Endothelial cell of umbilical vein (primary cell): ENCODE data around the gene KIF21B. TPM values are rescaled to one million over a fixed set of nuclear protein-coding genes. Genes with fewer than 3 reads are reported as not detected.

ENCODE experiments used
- BruUV-seq: library from RNA; stranded (reverse); fragments of 400-500 nt; replicated peaks from 2 replicates; lab custom pipeline; 2021; lab: Mats Ljungman, UMichigan
- CTCF ChIA-PET: fragments of 300-600, 350-600 bp; sonication (Branson Sonifier 250); formaldehyde crosslinking; loops from one replicate; lab custom pipeline; 2021; ENCODE audit warnings: antibody characterized with exemption, inconsistent platforms; lab: Charles Lee
- POLR2A ChIA-PET: fragments of 300-600, 350-600 bp; sonication (Branson Sonifier 250); formaldehyde crosslinking; loops from one replicate; lab custom pipeline; 2021; ENCODE audit warnings: antibody characterized with exemption, inconsistent platforms; lab: Charles Lee
- DNase-seq: peaks from one replicate; pipeline ENCODE4 v3.0.0-alpha.2; 2011; ENCODE audit warnings: low read depth, low spot score
- FAIRE-seq: peaks from 2 replicates; lab custom pipeline; 2011; peaks lifted over from hg19 to GRCh38; lab: Jason Lieb, UNC
- H2AFZ ChIP-seq: 2 replicates; pipeline ENCODE4 v1.6.0; 2012; ENCODE audit warnings: low read depth, low read length, control low read depth, inconsistent platforms
- H3K27ac ChIP-seq: 2 replicates; pipeline ENCODE4 v1.5.1; 2011; ENCODE audit warnings: low read depth, mild to moderate bottlenecking, control low read depth, low read length, moderate library complexity; ENCODE audit not compliant: insufficient read depth
- H3K27me3 ChIP-seq, 2 experiments: 2 replicates each; pipeline versions ENCODE4 v1.6.0 to v1.6.1; 2011; ENCODE audit warnings: low read length in 2 of 2, mixed read lengths in 1 of 2; ENCODE audit not compliant: control insufficient read depth in 2 of 2, insufficient read depth in 2 of 2
- H3K36me3 ChIP-seq, 2 experiments: 2 replicates in 1 of 2; 3 replicates in 1 of 2; pipeline ENCODE4 v1.5.1; 2011; ENCODE audit warnings: low read length in 2 of 2, mild to moderate bottlenecking in 1 of 2, moderate library complexity in 1 of 2; ENCODE audit not compliant: control insufficient read depth in 2 of 2, insufficient read depth in 2 of 2; ENCODE audit errors: extremely low read depth in 1 of 2
- H3K4me1 ChIP-seq: 3 replicates; pipeline ENCODE4 v1.5.1; 2011; ENCODE audit warnings: mild to moderate bottlenecking, low read length; ENCODE audit not compliant: control insufficient read depth, insufficient read depth; ENCODE audit errors: extremely low read depth
- H3K4me2 ChIP-seq: 2 replicates; pipeline ENCODE4 v1.6.1; 2011; ENCODE audit warnings: low read length, control low read depth, mixed read lengths; ENCODE audit not compliant: insufficient read depth
- H3K4me3 ChIP-seq, 3 experiments: fragments of 200-600 bp in 1 of 3; sonication (generic), shearing (Covaris generic) in 1 of 3; replicated peaks in 1 of 3; 2 replicates each; pipeline ENCODE4 v1.5.1; 2011 to 2016; ENCODE audit warnings: control low read depth in 3 of 3, low read length in 3 of 3, mild to moderate bottlenecking in 2 of 3, inconsistent platforms in 1 of 3, low read depth in 1 of 3, moderate library complexity in 1 of 3; ENCODE audit not compliant: insufficient read depth in 1 of 3
- H3K79me2 ChIP-seq: 2 replicates; pipeline ENCODE4 v1.6.0; 2012; ENCODE audit warnings: low read length, inconsistent platforms; ENCODE audit not compliant: control insufficient read depth, insufficient read depth
- H3K9ac ChIP-seq: replicated peaks from 2 replicates; pipeline ENCODE3; 2011; ENCODE audit warnings: low read length, control low read depth; ENCODE audit not compliant: insufficient read depth; ENCODE audit errors: extremely low read depth
- H3K9me1 ChIP-seq: replicated peaks from 3 replicates; pipeline ENCODE4 v1.6.0; 2011; ENCODE audit warnings: mild to moderate bottlenecking, low read length; ENCODE audit not compliant: control insufficient read depth, insufficient read depth; ENCODE audit errors: extremely low read depth
- H3K9me3 ChIP-seq: replicated peaks from 2 replicates; pipeline ENCODE4 v1.5.1; 2012; ENCODE audit warnings: low read length, inconsistent platforms; ENCODE audit not compliant: control insufficient read depth, insufficient read depth
- H4K20me1 ChIP-seq: replicated peaks from 2 replicates; pipeline ENCODE3; 2011; ENCODE audit warnings: mild to moderate bottlenecking, low read length; ENCODE audit not compliant: control insufficient read depth, insufficient read depth; ENCODE audit errors: extremely low read depth
- CTCF ChIP-seq, 2 donors: IDR thresholded peaks; 1 replicate in 1 of 2; 2 replicates in 1 of 2; pipeline ENCODE4 v1.5.1; 2011; ENCODE audit warnings: low read length in 2 of 2, mild to moderate bottlenecking in 2 of 2, moderate library complexity in 2 of 2, control low read depth in 1 of 2, inconsistent platforms in 1 of 2, low read depth in 1 of 2; ENCODE audit not compliant: insufficient read depth in 1 of 2; ENCODE audit errors: extremely low read depth in 1 of 2
- EZH2 ChIP-seq: IDR thresholded peaks from 2 replicates; pipeline ENCODE4 v1.6.1; 2012; ENCODE audit warnings: borderline replicate concordance, low read depth, mild to moderate bottlenecking, moderate library complexity, low read length, inconsistent platforms; ENCODE audit not compliant: severe bottlenecking
- FOS ChIP-seq: IDR thresholded peaks from 2 replicates; pipeline ENCODE4 v1.6.1; 2011; ENCODE audit warnings: mild to moderate bottlenecking, low read length, moderate library complexity, borderline replicate concordance; ENCODE audit not compliant: insufficient read depth
- GATA2 ChIP-seq: IDR thresholded peaks from 2 replicates; pipeline ENCODE4 v1.7.0; 2011; ENCODE audit warnings: low read depth, mild to moderate bottlenecking, moderate library complexity, mixed read lengths, low read length; ENCODE audit not compliant: insufficient read length, insufficient read depth
- JUN ChIP-seq: IDR thresholded peaks from 2 replicates; pipeline ENCODE4 v1.6.1; 2011; ENCODE audit warnings: borderline replicate concordance, low read depth; ENCODE audit not compliant: insufficient read length, insufficient read depth
- MAX ChIP-seq: IDR thresholded peaks from 2 replicates; pipeline ENCODE4 v1.6.1; 2011; ENCODE audit not compliant: insufficient read depth, insufficient read length
- MYC ChIP-seq: IDR thresholded peaks from one replicate; pipeline ENCODE4 v1.6.1; 2011; ENCODE audit warnings: mild to moderate bottlenecking, low read depth, low read length
- POLR2A ChIP-seq: IDR thresholded peaks from 2 replicates; pipeline ENCODE4 v1.6.1; 2012; ENCODE audit warnings: low read depth, mild to moderate bottlenecking, control low read depth, low read length
- POLR2AphosphoS5 ChIP-seq: IDR thresholded peaks from 2 replicates; pipeline ENCODE4 v1.6.1; 2012; ENCODE audit warnings: low read depth, mild to moderate bottlenecking, control low read depth, low read length, moderate library complexity; ENCODE audit not compliant: insufficient read depth
- dilution Hi-C: fragments of 300-500 bp; cut with MboI; formaldehyde crosslinking; loops from one replicate; pipeline ENCODE4 v1.15.0; 2019; ENCODE audit warnings: low sequenced_read_pairs; ENCODE audit not compliant: extremely low pct_ligation_motif_present
- intact Hi-C: fragments of 100-400 bp; cut with micrococcal nuclease; formaldehyde crosslinking; loops from one replicate; pipeline ENCODE4 v1.10.0; 2022
- polyA plus RNA-seq, 4 experiments: library from polyadenylated mRNA; depleted of rRNA in 3 of 4; stranded (reverse) in 3 of 4; unstranded in 1 of 4; fragments of >200 nt; gene quantifications; 2 replicates each; pipeline versions ENCODE4 v1.2.1 to v1.2.3, GENCODE V29; 2011 to 2012; ENCODE audit warnings: missing spikeins in 1 of 4
- total RNA-seq: library from RNA; stranded (reverse); gene quantifications from 2 replicates; pipeline ENCODE4 v1.2.3, GENCODE V29; 2021

The KIF21B gene
- total and polyA plus RNA-seq, 2 donors (not counting 3 experiments of a cell fraction or from before 2014, with no cell fraction given): 1.9 to 4.4 TPM

- H3K9me1 ChIP-seq: no peaks in the 10 kb centered on the region
- H3K4me1 ChIP-seq: no peaks in the 10 kb centered on the region
- H2AFZ ChIP-seq: no peak overlapping the region
- peaks cover 8 to 10% of the 10 kb centered on the region in 2 experiments for H3K27me3 ChIP-seq
- H3K9ac ChIP-seq: no peak overlapping the region
- H3K79me2 ChIP-seq: no peaks in the 10 kb centered on the region
- H3K4me3 ChIP-seq: no peak overlapping the region
- BruUV-seq: no TSS peak
- POLR2A ChIA-PET: no interaction called here
- no peak for FAIRE-seq
- H3K4me2 ChIP-seq: no peak overlapping the region
- no peak for TF ChIP-seq CTCF (IDR thresholded peaks at IDR 0.05; ENCODE audit: extremely low read depth in 1 of 2, insufficient read depth in 1 of 2, low read depth in 1 of 2, low read length in 2 of 2)
- no peak for TF ChIP-seq GATA2
- no peak for TF ChIP-seq POLR2AphosphoS5
- no peak for TF ChIP-seq JUN
- TF ChIP-seq FOS: no peak
- TF ChIP-seq POLR2A: no peak
- no peak for TF ChIP-seq EZH2
- no peak for TF ChIP-seq MAX
- TF ChIP-seq MYC: no peak
- H3K36me3 ChIP-seq: no peaks in the 10 kb centered on the region
- no peak overlapping the region for H3K27ac ChIP-seq
- no peaks in the 10 kb centered on the region for H3K9me3 ChIP-seq
- no peak for DNase-seq
- CTCF ChIA-PET: interaction anchor here (1.1 to 19.4 kb wide), 6 partner anchors 13 to 483 kb away, joined by 4 to 586 read pairs (median 8); no protein-coding TSS in a partner anchor
- dilution Hi-C loops: no loop called here
- intact Hi-C loops: loop anchor here (5.0 kb wide), 2 partner anchors 71 to 149 kb away; partner anchors contain the start of genes CACNA1S and INAVA
- H4K20me1 ChIP-seq: no peaks in the 10 kb centered on the region
Observed at GRCh38 chr1:201041011-201041410, 17.5 kb upstream of the KIF21B start.
